ENCODE data around the gene KRTAP5-9.

GRCh38 chr11:71555508-71555907 lies 7.3 kb downstream of the KRTAP5-9 start:
- TF ChIP-seq, protein P1, sequence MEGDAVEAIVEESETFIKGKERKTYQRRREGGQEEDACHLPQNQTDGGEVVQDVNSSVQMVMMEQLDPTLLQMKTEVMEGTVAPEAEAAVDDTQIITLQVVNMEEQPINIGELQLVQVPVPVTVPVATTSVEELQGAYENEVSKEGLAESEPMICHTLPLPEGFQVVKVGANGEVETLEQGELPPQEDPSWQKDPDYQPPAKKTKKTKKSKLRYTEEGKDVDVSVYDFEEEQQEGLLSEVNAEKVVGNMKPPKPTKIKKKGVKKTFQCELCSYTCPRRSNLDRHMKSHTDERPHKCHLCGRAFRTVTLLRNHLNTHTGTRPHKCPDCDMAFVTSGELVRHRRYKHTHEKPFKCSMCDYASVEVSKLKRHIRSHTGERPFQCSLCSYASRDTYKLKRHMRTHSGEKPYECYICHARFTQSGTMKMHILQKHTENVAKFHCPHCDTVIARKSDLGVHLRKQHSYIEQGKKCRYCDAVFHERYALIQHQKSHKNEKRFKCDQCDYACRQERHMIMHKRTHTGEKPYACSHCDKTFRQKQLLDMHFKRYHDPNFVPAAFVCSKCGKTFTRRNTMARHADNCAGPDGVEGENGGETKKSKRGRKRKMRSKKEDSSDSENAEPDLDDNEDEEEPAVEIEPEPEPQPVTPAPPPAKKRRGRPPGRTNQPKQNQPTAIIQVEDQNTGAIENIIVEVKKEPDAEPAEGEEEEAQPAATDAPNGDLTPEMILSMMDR (IDR thresholded peaks at IDR 0.05): no peak
- TF ChIP-seq POLR2AphosphoS5 (IDR thresholded peaks at IDR 0.05) (no peak), POLR2A (IDR thresholded peaks at IDR 0.05) (no peak), EP300 (IDR thresholded peaks at IDR 0.05) (no peak)

Data from upper lobe of left lung (tissue), 4 donors.